WTC11 (cell line): Measurements from ENCODE around the gene PEAK1. TPM values are rescaled to one million over a fixed set of nuclear protein-coding genes. Genes with fewer than 3 reads are reported as not detected.

Experiments used
- ATAC-seq: fragments of 200-7000 bp; cut with Tn5 transposase; 2 replicates; pipeline ENCODE4 v1.10.0; 2021; ENCODE audit warnings: mild to moderate bottlenecking, moderate library complexity
- CTCF ChIA-PET: fragments of 300-600 bp; sonication (Branson Sonifier 250); formaldehyde crosslinking; loops from one replicate; lab custom pipeline; 2021; ENCODE audit warnings: antibody characterized with exemption; lab: Charles Lee
- POLR2A ChIA-PET: fragments of 350-600 bp; sonication (Branson Sonifier 250); formaldehyde crosslinking; loops from one replicate; lab custom pipeline; 2021; ENCODE audit warnings: antibody characterized with exemption; lab: Charles Lee
- DNase-seq: peaks from one replicate; pipeline ENCODE4 v3.0.0; 2021; ENCODE audit warnings: low spot score
- H3K27ac Mint-ChIP-seq: 2 replicates; pipeline ENCODE4 v1.8.0; 2021; ENCODE audit warnings: mixed read lengths
- H3K27me3 Mint-ChIP-seq: 2 replicates; pipeline ENCODE4 v1.8.0; 2021; ENCODE audit warnings: low read depth, mild to moderate bottlenecking, moderate library complexity, mixed read lengths
- H3K36me3 Mint-ChIP-seq: 2 replicates; pipeline ENCODE4 v1.8.0; 2021; ENCODE audit warnings: mixed read lengths
- H3K4me1 Mint-ChIP-seq: 2 replicates; pipeline ENCODE4 v1.8.0; 2022; ENCODE audit warnings: mixed read lengths
- H3K4me3 Mint-ChIP-seq: 2 replicates; pipeline ENCODE4 v1.8.0; 2021; ENCODE audit warnings: mild to moderate bottlenecking, moderate library complexity, mixed read lengths
- H3K9me3 Mint-ChIP-seq: 2 replicates; pipeline ENCODE4 v1.8.0; 2021; ENCODE audit warnings: mixed read lengths
- ATF1 ChIP-seq: sonication (generic); formaldehyde crosslinking; IDR thresholded peaks from 2 replicates; pipeline ENCODE4 v1.8.1; 2023; ENCODE audit warnings: mild to moderate bottlenecking, moderate library complexity, missing genetic modification reagents
- ERG ChIP-seq: fragments of 250-450 bp; sonication (Bioruptor Pico); IDR thresholded peaks from 2 replicates; pipeline ENCODE4 v1.8.0; 2021; ENCODE audit warnings: mild to moderate bottlenecking
- NFATC4 ChIP-seq: fragments of 250-450 bp; sonication (Bioruptor Pico); IDR thresholded peaks from 2 replicates; pipeline ENCODE4 v1.9.0; 2021; ENCODE audit warnings: mild to moderate bottlenecking
- NFYB ChIP-seq: sonication (generic); formaldehyde crosslinking; conservative IDR thresholded peaks from 2 replicates; pipeline ENCODE4 v1.8.0; 2022; ENCODE audit warnings: low read depth, missing genetic modification reagents
- NR1H2 ChIP-seq: sonication (generic); formaldehyde crosslinking; IDR thresholded peaks from 2 replicates; pipeline ENCODE4 v1.9.0; 2021; ENCODE audit warnings: mild to moderate bottlenecking, moderate library complexity, missing genetic modification reagents
- PRRX2 ChIP-seq: fragments of 250-450 bp; sonication (Bioruptor Pico); IDR thresholded peaks from 2 replicates; pipeline ENCODE4 v1.8.0; 2021; ENCODE audit warnings: mild to moderate bottlenecking
- SOX15 ChIP-seq: fragments of 250-450 bp; sonication (Bioruptor Pico); IDR thresholded peaks from 2 replicates; pipeline ENCODE4 v1.9.0; 2021; ENCODE audit warnings: mild to moderate bottlenecking
- USF2 ChIP-seq: sonication (generic); formaldehyde crosslinking; IDR thresholded peaks from 2 replicates; pipeline ENCODE4 v1.8.1; 2023; ENCODE audit warnings: mild to moderate bottlenecking, missing genetic modification reagents, moderate library complexity
- ZNF263 ChIP-seq: sonication (generic); formaldehyde crosslinking; IDR thresholded peaks from 2 replicates; pipeline ENCODE4 v1.8.1; 2022; ENCODE audit warnings: low read depth, mild to moderate bottlenecking, moderate library complexity, missing genetic modification reagents
- ZNF396 ChIP-seq: fragments of 250-450 bp; sonication (Bioruptor Pico); IDR thresholded peaks from 2 replicates; pipeline ENCODE4 v1.8.0; 2021; ENCODE audit warnings: mild to moderate bottlenecking, moderate library complexity, borderline replicate concordance
- ZNF423 ChIP-seq: fragments of 250-450 bp; sonication (Bioruptor Pico); IDR thresholded peaks from 2 replicates; pipeline ENCODE4 v2.1.2; 2022; ENCODE audit warnings: mild to moderate bottlenecking, moderate library complexity
- total RNA-seq: library from RNA; stranded (reverse); gene quantifications from 3 replicates; pipeline ENCODE4 v1.2.3, GENCODE V29; 2021
- TF ChIP-seq, protein P1 (sequence below): sonication (generic); formaldehyde crosslinking; IDR thresholded peaks from 2 replicates; pipeline ENCODE4 v1.8.0; 2023; ENCODE audit warnings: missing genetic modification reagents, mild to moderate bottlenecking, borderline replicate concordance
- TF ChIP-seq, protein P2 (sequence below): sonication (generic); formaldehyde crosslinking; IDR thresholded peaks from 2 replicates; pipeline ENCODE4 v1.8.1; 2023; ENCODE audit warnings: mild to moderate bottlenecking, missing genetic modification reagents, borderline replicate concordance
- TF ChIP-seq, protein P3 (sequence below): fragments of 250-450 bp; sonication (Bioruptor Pico); IDR thresholded peaks from 2 replicates; pipeline ENCODE4 v1.9.0; 2021; ENCODE audit warnings: mild to moderate bottlenecking
- TF ChIP-seq, protein P4 (sequence below): sonication (generic); formaldehyde crosslinking; IDR thresholded peaks from 2 replicates; pipeline ENCODE4 v1.8.0; 2022; ENCODE audit warnings: mild to moderate bottlenecking, missing genetic modification reagents
- TF ChIP-seq, protein P5 (sequence below): sonication (generic); formaldehyde crosslinking; conservative IDR thresholded peaks from 2 replicates; pipeline ENCODE4 v1.8.1; 2023; ENCODE audit warnings: mild to moderate bottlenecking, low read depth, missing genetic modification reagents, moderate library complexity

The PEAK1 gene
- total RNA-seq, 1 experiment from 2014 or later: 49.0 TPM

DNA sequence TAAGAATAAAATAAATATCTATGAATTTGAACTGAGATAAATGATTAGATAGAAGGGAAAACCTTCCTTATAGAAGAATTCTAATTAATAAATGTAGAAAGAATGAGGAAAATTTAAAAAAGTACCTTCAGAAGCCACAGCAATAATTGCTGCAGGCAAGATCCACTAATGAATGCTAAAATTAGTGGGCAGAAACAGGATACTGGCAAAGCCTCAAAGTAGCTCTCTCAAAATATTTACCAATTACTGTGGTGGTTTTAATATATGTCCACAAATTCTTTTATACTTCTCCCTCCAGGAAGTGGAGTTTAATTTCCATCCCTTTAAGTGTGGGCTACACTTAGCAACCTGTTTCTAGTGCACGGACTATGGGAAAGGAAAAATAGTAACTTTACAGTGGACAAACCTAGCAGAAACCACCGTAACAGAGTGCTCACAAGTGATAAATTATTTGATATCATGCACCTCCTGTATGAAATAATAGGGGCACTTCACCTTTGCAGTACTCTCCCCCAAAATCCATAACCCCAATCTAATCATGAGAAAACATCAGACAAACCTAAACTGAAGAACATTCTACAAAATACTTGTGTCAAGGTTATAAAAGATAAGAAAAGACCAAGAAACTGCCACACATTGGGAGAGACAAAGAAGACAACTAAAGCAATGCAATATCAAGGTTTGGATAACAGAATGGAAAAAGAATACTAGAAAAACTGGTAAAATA is 6.8 kb downstream of the PEAK1 start (continued):
- TF ChIP-seq, protein P1, sequence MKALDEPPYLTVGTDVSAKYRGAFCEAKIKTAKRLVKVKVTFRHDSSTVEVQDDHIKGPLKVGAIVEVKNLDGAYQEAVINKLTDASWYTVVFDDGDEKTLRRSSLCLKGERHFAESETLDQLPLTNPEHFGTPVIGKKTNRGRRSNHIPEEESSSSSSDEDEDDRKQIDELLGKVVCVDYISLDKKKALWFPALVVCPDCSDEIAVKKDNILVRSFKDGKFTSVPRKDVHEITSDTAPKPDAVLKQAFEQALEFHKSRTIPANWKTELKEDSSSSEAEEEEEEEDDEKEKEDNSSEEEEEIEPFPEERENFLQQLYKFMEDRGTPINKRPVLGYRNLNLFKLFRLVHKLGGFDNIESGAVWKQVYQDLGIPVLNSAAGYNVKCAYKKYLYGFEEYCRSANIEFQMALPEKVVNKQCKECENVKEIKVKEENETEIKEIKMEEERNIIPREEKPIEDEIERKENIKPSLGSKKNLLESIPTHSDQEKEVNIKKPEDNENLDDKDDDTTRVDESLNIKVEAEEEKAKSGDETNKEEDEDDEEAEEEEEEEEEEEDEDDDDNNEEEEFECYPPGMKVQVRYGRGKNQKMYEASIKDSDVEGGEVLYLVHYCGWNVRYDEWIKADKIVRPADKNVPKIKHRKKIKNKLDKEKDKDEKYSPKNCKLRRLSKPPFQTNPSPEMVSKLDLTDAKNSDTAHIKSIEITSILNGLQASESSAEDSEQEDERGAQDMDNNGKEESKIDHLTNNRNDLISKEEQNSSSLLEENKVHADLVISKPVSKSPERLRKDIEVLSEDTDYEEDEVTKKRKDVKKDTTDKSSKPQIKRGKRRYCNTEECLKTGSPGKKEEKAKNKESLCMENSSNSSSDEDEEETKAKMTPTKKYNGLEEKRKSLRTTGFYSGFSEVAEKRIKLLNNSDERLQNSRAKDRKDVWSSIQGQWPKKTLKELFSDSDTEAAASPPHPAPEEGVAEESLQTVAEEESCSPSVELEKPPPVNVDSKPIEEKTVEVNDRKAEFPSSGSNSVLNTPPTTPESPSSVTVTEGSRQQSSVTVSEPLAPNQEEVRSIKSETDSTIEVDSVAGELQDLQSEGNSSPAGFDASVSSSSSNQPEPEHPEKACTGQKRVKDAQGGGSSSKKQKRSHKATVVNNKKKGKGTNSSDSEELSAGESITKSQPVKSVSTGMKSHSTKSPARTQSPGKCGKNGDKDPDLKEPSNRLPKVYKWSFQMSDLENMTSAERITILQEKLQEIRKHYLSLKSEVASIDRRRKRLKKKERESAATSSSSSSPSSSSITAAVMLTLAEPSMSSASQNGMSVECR: no peak
- TF ChIP-seq ATF1 (CRISPR knock-in tag) (no peak), ZNF423 (CRISPR knock-in tag) (no peak), NFYB (CRISPR knock-in tag) (no peak)
- TF ChIP-seq, protein P2, sequence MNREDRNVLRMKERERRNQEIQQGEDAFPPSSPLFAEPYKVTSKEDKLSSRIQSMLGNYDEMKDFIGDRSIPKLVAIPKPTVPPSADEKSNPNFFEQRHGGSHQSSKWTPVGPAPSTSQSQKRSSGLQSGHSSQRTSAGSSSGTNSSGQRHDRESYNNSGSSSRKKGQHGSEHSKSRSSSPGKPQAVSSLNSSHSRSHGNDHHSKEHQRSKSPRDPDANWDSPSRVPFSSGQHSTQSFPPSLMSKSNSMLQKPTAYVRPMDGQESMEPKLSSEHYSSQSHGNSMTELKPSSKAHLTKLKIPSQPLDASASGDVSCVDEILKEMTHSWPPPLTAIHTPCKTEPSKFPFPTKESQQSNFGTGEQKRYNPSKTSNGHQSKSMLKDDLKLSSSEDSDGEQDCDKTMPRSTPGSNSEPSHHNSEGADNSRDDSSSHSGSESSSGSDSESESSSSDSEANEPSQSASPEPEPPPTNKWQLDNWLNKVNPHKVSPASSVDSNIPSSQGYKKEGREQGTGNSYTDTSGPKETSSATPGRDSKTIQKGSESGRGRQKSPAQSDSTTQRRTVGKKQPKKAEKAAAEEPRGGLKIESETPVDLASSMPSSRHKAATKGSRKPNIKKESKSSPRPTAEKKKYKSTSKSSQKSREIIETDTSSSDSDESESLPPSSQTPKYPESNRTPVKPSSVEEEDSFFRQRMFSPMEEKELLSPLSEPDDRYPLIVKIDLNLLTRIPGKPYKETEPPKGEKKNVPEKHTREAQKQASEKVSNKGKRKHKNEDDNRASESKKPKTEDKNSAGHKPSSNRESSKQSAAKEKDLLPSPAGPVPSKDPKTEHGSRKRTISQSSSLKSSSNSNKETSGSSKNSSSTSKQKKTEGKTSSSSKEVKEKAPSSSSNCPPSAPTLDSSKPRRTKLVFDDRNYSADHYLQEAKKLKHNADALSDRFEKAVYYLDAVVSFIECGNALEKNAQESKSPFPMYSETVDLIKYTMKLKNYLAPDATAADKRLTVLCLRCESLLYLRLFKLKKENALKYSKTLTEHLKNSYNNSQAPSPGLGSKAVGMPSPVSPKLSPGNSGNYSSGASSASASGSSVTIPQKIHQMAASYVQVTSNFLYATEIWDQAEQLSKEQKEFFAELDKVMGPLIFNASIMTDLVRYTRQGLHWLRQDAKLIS: no peak
- TF ChIP-seq, protein P3, sequence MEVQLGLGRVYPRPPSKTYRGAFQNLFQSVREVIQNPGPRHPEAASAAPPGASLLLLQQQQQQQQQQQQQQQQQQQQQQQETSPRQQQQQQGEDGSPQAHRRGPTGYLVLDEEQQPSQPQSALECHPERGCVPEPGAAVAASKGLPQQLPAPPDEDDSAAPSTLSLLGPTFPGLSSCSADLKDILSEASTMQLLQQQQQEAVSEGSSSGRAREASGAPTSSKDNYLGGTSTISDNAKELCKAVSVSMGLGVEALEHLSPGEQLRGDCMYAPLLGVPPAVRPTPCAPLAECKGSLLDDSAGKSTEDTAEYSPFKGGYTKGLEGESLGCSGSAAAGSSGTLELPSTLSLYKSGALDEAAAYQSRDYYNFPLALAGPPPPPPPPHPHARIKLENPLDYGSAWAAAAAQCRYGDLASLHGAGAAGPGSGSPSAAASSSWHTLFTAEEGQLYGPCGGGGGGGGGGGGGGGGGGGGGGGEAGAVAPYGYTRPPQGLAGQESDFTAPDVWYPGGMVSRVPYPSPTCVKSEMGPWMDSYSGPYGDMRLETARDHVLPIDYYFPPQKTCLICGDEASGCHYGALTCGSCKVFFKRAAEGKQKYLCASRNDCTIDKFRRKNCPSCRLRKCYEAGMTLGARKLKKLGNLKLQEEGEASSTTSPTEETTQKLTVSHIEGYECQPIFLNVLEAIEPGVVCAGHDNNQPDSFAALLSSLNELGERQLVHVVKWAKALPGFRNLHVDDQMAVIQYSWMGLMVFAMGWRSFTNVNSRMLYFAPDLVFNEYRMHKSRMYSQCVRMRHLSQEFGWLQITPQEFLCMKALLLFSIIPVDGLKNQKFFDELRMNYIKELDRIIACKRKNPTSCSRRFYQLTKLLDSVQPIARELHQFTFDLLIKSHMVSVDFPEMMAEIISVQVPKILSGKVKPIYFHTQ: no peak

DNA sequence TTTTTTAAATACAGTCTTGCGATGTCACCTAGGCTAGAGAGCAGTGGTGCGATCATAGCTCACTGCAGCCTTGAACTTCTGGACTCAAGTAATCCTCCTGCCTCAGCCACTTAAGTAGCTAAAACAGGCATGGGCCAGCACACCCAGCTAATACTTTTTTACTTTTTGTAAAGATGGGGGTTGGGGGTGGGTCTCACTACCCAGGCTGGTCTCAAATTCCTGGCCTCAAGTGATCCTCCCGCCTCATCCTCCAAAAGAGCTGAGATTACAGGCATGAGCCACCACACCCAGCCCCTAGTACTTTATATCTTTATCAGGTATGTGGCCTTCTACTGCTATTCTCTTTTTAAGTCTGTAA is 8.3 kb downstream of the PEAK1 start:
- POLR2A ChIA-PET: no interaction called here

More for the DNA sequence above, 8.3 kb downstream of the PEAK1 start:
- Mint-ChIP-seq H3K27me3 (no peaks in the 10 kb centered on the region; the same call in 1 of the 2 replicates), H3K27ac (no peak overlapping the region), H3K4me3 (no peak overlapping the region), H3K36me3 (peaks cover 9% of the 10 kb centered on the region; the same call in 1 of the 2 replicates), H3K4me1 (peaks cover 28% of the 10 kb centered on the region), H3K9me3 (peaks cover 11% of the 10 kb centered on the region)
- DNase-seq (no peak), ATAC-seq (no peak)
- CTCF ChIA-PET: interaction anchor here (1.1 kb wide), 1 partner anchor 304 kb away, joined by 4 read pairs; no protein-coding TSS in a partner anchor
- TF ChIP-seq SOX15 (no peak), USF2 (no peak), ERG (no peak), ZNF263 (no peak), NR1H2 (CRISPR knock-in tag) (no peak), ZNF396 (CRISPR knock-in tag) (no peak), NFATC4 (CRISPR knock-in tag) (no peak), PRRX2 (CRISPR knock-in tag) (no peak)
- TF ChIP-seq, protein P4, sequence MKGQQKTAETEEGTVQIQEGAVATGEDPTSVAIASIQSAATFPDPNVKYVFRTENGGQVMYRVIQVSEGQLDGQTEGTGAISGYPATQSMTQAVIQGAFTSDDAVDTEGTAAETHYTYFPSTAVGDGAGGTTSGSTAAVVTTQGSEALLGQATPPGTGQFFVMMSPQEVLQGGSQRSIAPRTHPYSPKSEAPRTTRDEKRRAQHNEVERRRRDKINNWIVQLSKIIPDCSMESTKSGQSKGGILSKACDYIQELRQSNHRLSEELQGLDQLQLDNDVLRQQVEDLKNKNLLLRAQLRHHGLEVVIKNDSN (CRISPR knock-in tag): no peak
- TF ChIP-seq, protein P5, sequence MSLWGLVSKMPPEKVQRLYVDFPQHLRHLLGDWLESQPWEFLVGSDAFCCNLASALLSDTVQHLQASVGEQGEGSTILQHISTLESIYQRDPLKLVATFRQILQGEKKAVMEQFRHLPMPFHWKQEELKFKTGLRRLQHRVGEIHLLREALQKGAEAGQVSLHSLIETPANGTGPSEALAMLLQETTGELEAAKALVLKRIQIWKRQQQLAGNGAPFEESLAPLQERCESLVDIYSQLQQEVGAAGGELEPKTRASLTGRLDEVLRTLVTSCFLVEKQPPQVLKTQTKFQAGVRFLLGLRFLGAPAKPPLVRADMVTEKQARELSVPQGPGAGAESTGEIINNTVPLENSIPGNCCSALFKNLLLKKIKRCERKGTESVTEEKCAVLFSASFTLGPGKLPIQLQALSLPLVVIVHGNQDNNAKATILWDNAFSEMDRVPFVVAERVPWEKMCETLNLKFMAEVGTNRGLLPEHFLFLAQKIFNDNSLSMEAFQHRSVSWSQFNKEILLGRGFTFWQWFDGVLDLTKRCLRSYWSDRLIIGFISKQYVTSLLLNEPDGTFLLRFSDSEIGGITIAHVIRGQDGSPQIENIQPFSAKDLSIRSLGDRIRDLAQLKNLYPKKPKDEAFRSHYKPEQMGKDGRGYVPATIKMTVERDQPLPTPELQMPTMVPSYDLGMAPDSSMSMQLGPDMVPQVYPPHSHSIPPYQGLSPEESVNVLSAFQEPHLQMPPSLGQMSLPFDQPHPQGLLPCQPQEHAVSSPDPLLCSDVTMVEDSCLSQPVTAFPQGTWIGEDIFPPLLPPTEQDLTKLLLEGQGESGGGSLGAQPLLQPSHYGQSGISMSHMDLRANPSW (CRISPR knock-in tag): no peak
